GM19397 (cell line): ENCODE measurements around the gene CNDP2.

Experiments
- ATAC-seq: cut with Tn5 transposase; IDR thresholded peaks from one replicate; pipeline ENCODE4 v1.9.1; 2021; ENCODE audit warnings: mild to moderate bottlenecking, moderate library complexity; ENCODE audit not compliant: unreplicated experiment

The CNDP2 gene

GRCh38 chr18:74495581-74496507, at the start of gene CNDP2:
TSS of gene CNDP2 (plus strand) at chr18:74496363. CDS start at chr18:74499974, 3,611 bp downstream.
- peak; percentile 82 for ATAC-seq

GRCh38 chr18:74446631-74447403, 49.3 kb upstream of the CNDP2 start:
- no peak for ATAC-seq

- ATAC-seq: no peak
Observed at GRCh38 chr18:74447404-74448152, 48.6 kb upstream of the CNDP2 start.

- ATAC-seq: no peak
Observed at GRCh38 chr18:74450626-74451025, 45.5 kb upstream of the CNDP2 start.

GRCh38 chr18:74451148-74451547, 45.0 kb upstream of the CNDP2 start:
- no peak for ATAC-seq

GRCh38 chr18:74453016-74453566, 43.1 kb upstream of the CNDP2 start:
- ATAC-seq: no peak

- ATAC-seq: no peak
Observed at GRCh38 chr18:74453642-74454198, 42.4 kb upstream of the CNDP2 start.

GRCh38 chr18:74454279-74454751, 41.8 kb upstream of the CNDP2 start:
- ATAC-seq: no peak

GRCh38 chr18:74455386-74455785, 40.8 kb upstream of the CNDP2 start:
- ATAC-seq: no peak

GRCh38 chr18:74456017-74456348, 40.2 kb upstream of the CNDP2 start:
- no peak for ATAC-seq

GRCh38 chr18:74456349-74457042, 39.7 kb upstream of the CNDP2 start:
- no peak for ATAC-seq

GRCh38 chr18:74457043-74457724, 39.0 kb upstream of the CNDP2 start, which contains the start of gene DIPK1C:
TSS of gene DIPK1C (minus strand) at chr18:74457308. CDS start at chr18:74457259, 49 bp downstream.
- ATAC-seq: no peak

GRCh38 chr18:74457725-74458421, 38.3 kb upstream of the CNDP2 start:
- ATAC-seq: no peak

- ATAC-seq: no peak
Observed at GRCh38 chr18:74459889-74460288, 36.3 kb upstream of the CNDP2 start.

GRCh38 chr18:74460825-74461224, 35.3 kb upstream of the CNDP2 start:
- no peak for ATAC-seq

GRCh38 chr18:74463254-74463653, 32.9 kb upstream of the CNDP2 start:
- ATAC-seq: no peak

GRCh38 chr18:74463983-74464382, 32.2 kb upstream of the CNDP2 start:
- no peak for ATAC-seq

GRCh38 chr18:74465775-74466174, 30.4 kb upstream of the CNDP2 start:
- no peak for ATAC-seq
